ENCODE data around the gene MMD.
"Not testable (repeated sequence)": the region's sequence is repeated elsewhere in the genome, so short reads cannot be mapped to it uniquely, and the experiment has no call there.

MMD gene

DNA sequence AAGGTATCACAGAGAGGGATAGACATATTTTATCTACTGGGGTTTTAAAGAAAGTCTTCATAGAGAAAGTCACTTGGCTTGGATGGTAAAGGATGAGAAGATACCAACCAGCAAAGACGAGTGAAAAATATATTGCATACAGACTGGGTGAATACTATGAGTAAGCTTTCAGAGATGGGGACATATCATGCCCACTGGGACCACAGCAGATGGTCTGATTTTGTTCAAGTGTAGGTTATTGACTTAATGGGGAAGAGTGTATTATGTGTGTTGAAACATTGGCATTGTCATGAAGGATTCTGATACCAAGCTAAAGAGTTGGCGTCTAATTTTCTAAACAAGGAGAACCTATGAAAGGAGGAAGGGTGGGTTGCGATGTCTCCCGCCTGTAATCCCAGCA lies 13.8 kb upstream of the MMD start:
- TF ChIP-seq, protein P1, sequence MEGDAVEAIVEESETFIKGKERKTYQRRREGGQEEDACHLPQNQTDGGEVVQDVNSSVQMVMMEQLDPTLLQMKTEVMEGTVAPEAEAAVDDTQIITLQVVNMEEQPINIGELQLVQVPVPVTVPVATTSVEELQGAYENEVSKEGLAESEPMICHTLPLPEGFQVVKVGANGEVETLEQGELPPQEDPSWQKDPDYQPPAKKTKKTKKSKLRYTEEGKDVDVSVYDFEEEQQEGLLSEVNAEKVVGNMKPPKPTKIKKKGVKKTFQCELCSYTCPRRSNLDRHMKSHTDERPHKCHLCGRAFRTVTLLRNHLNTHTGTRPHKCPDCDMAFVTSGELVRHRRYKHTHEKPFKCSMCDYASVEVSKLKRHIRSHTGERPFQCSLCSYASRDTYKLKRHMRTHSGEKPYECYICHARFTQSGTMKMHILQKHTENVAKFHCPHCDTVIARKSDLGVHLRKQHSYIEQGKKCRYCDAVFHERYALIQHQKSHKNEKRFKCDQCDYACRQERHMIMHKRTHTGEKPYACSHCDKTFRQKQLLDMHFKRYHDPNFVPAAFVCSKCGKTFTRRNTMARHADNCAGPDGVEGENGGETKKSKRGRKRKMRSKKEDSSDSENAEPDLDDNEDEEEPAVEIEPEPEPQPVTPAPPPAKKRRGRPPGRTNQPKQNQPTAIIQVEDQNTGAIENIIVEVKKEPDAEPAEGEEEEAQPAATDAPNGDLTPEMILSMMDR (IDR thresholded peaks at IDR 0.05; ENCODE audit: borderline replicate concordance, insufficient read depth, low read depth, low read length) = no peak

GRCh38 chr17:55434721-55435120 lies 13.1 kb upstream of the MMD start:
- no peak overlapping the region for H3K4me3 ChIP-seq (ENCODE audit: low read depth, low read length)
- TF ChIP-seq, protein P1 (IDR thresholded peaks at IDR 0.05; ENCODE audit: borderline replicate concordance, insufficient read depth, low read depth, low read length) = no peak

More for the DNA sequence above, 13.8 kb upstream of the MMD start:
- no peak overlapping the region for H3K4me3 ChIP-seq (ENCODE audit: low read depth, low read length)

DNA sequence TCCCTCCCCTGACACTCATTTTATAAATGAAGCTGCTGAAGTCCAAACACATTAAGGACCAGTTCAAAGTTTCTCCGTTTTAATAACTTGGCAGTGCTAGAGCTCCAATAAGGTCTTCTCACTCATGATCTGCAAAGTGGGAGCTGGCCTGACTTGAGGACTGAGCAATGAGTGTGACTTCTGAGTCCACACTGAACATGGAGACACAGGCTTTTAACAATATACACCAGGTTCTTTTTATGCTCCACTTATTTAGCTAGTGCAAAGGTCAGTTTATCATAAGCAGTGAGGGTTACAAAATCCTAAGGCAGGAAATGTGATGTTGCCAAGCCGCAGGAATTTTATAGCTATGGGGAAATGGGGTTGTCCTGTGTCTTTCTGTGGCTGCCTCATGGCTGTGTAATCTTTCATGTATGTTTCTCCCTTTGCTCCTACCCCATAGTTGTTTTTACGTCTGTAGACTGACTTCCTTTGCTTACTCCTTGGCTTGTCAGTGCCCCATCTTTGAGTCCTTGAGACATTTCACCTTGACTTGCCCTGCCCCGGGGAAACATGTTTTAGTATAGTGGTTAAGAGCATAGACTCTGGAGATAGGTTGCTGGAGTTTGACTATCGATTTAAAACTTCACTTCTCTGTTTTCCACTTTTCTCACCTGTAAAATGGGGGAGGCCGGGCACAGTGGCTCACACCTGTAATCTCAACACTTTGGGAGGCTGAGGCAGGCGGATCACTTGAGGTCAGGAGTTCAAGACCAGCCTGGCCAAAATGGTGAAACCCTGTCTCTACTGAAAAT lies 12.2 kb upstream of the MMD start:
- TF ChIP-seq, protein P1 (IDR thresholded peaks at IDR 0.05; ENCODE audit: borderline replicate concordance, insufficient read depth, low read depth, low read length) = no peak
- no peak overlapping the region for H3K4me3 ChIP-seq (ENCODE audit: low read depth, low read length)

GRCh38 chr17:55433029-55433628 lies 11.5 kb upstream of the MMD start:
- no peak overlapping the region for H3K4me3 ChIP-seq (ENCODE audit: low read depth, low read length)
- TF ChIP-seq, protein P1 (IDR thresholded peaks at IDR 0.05; ENCODE audit: borderline replicate concordance, insufficient read depth, low read depth, low read length) = no peak

- TF ChIP-seq, protein P1 (IDR thresholded peaks at IDR 0.05; ENCODE audit: borderline replicate concordance, insufficient read depth, low read depth, low read length) = no peak
- H3K4me3 ChIP-seq (ENCODE audit: low read depth, low read length) = no peak overlapping the region
Observed at GRCh38 chr17:55432358-55433028, 10.9 kb upstream of the MMD start.

DNA sequence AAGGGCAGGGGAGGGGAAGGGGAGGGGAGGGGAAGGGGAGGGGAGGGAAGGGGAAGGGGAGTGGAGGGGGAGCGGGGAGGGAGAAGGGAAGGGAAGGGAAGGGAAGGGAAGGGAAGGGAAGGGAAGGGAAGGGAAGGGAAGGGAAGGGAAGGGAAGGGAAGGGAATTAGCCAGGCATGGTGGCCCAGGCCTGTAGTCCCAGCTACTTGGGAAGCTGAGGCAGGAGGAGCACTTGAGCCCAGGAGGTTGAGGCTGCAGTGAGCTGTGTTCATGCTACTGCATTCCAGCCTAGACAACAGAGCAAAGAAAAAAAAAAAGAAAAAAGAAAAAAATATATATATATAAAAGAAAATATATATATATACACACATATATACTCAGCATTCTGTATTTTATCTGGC lies 10.3 kb upstream of the MMD start:
- H3K4me3 ChIP-seq (ENCODE audit: low read depth, low read length) = not testable (repeated sequence)

GRCh38 chr17:55430541-55431288 lies 9.1 kb upstream of the MMD start:
- TF ChIP-seq, protein P1 (IDR thresholded peaks at IDR 0.05; ENCODE audit: borderline replicate concordance, insufficient read depth, low read depth, low read length) = no peak
- no peak overlapping the region for H3K4me3 ChIP-seq (ENCODE audit: low read depth, low read length)

All from GM12875 (cell line).